LNCAP (cell line): Measurements from ENCODE around the gene SPATA13.

ENCODE experiments used
- CTCF ChIP-seq: fragments of 450-650 bp; IDR thresholded peaks from 2 replicates; pipeline ENCODE4 v1.5.1; 2017; ENCODE audit warnings: mild to moderate bottlenecking

Gene SPATA13

GRCh38 chr13:24323036-24323738 is 162.7 kb downstream of the SPATA13 start:
- no peak for TF ChIP-seq CTCF

- no peak for TF ChIP-seq CTCF
These were observed 163.2 kb downstream of the SPATA13 start for GRCh38 chr13:24323739-24324075.

GRCh38 chr13:24328145-24328544 is 167.6 kb downstream of the SPATA13 start:
- no peak for TF ChIP-seq CTCF

GRCh38 chr13:24338721-24339120 is 178.2 kb downstream of the SPATA13 start:
- TF ChIP-seq CTCF: no peak

GRCh38 chr13:24339937-24340607 is 179.6 kb downstream of the SPATA13 start:
- TF ChIP-seq CTCF: no peak

GRCh38 chr13:24340608-24340955 is 180.1 kb downstream of the SPATA13 start:
- TF ChIP-seq CTCF: no peak

GRCh38 chr13:24341439-24341838 is 180.9 kb downstream of the SPATA13 start:
- no peak for TF ChIP-seq CTCF
